ENCODE measurements around the gene C1QL4. TPM values are rescaled to one million over a fixed set of nuclear protein-coding genes. Genes with fewer than 3 reads are reported as not detected.
A peak's percentile ranks its signal among the peaks of the same experiment; 100 is the strongest.

C1QL4 gene
- total and polyA plus RNA-seq, 2 donors (not counting 1 experiment from before 2014, with no cell fraction given), result 0.17 TPM; not detected in 1

DNA sequence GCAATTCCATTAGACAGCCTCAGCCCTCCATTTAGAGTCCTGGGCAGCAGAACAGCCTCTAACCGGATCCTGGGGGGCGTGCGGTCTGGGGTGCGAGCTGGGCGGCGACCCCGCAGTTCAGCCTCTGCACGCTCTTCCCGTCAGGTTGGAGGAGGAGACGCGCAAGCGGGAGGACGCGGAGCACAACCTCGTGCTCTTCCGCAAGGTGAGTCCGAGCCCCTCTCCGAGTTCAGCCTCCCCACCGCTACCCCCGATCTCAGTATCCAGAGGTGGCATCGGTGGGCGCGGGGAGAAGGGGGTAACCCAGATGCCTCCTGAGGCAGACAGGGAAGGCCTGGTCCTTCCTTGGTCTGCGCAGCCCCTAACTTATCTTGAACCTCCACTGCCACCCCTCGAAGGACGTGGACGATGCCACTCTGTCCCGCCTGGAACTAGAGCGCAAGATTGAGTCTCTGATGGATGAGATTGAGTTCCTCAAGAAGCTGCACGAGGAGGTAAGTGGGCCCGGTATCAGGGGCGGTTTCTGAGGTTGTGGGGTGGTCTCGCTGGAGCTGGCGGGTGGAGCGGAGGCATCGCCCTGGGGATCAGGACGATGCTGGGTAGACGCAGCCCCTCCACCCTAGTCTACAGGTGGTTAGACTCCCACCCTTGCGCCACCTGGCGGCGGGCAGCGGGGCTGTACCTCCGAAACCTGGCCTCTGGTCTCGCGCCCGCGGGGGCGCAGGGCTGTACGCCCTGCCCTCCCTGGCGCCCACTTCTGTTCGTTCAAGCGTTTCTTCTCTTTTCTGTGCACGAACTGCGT is 40.8 kb downstream of the C1QL4 start:
- Histone ChIP-seq H3K79me2 (ENCODE audit: control insufficient read depth, insufficient read depth, low read length) (no peaks in the 10 kb centered on the region), H3K9ac (ENCODE audit: insufficient read depth, low read length) (no peak overlapping the region), H3K9me3 (ENCODE audit: control insufficient read depth, insufficient read depth, low read depth, low read length) (no peaks in the 10 kb centered on the region), H4K20me1 (ENCODE audit: control insufficient read depth, extremely low read depth, insufficient read depth, low read length) (no peaks in the 10 kb centered on the region), H3K4me2 (ENCODE audit: extremely low read depth, insufficient read depth, low read length) (no peak overlapping the region), H3K4me3 (replicated peaks in 1 of 4; ENCODE audit: control extremely low read depth in 1 of 4, insufficient read depth in 1 of 4, low read depth in 3 of 4, low read length in 4 of 4) (no peak overlapping the region), H3K4me1 (ENCODE audit: control insufficient read depth, extremely low read depth, insufficient read depth, low read length) (no peaks in the 10 kb centered on the region), H3K27ac (ENCODE audit: insufficient read depth, low read length) (no peak overlapping the region), H3K27me3 (ENCODE audit: control insufficient read depth, insufficient read depth, low read length) (peaks cover 27% of the 10 kb centered on the region), H3K36me3 (ENCODE audit: control insufficient read depth, insufficient read depth, low read length) (no peaks in the 10 kb centered on the region), H2AFZ (ENCODE audit: low read length) (no peak overlapping the region)
- no peak for TF ChIP-seq EZH2 (IDR thresholded peaks at IDR 0.05; ENCODE audit: low read length, missing control alignments)
- TF ChIP-seq, protein P1, sequence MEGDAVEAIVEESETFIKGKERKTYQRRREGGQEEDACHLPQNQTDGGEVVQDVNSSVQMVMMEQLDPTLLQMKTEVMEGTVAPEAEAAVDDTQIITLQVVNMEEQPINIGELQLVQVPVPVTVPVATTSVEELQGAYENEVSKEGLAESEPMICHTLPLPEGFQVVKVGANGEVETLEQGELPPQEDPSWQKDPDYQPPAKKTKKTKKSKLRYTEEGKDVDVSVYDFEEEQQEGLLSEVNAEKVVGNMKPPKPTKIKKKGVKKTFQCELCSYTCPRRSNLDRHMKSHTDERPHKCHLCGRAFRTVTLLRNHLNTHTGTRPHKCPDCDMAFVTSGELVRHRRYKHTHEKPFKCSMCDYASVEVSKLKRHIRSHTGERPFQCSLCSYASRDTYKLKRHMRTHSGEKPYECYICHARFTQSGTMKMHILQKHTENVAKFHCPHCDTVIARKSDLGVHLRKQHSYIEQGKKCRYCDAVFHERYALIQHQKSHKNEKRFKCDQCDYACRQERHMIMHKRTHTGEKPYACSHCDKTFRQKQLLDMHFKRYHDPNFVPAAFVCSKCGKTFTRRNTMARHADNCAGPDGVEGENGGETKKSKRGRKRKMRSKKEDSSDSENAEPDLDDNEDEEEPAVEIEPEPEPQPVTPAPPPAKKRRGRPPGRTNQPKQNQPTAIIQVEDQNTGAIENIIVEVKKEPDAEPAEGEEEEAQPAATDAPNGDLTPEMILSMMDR (conservative IDR thresholded peaks at IDR 0.05 in 1 of 2, IDR thresholded peaks at IDR 0.05 in 1 of 2; ENCODE audit: low read depth in 1 of 2, low read length in 2 of 2), result peak; percentile 42 to 62
- DNase-seq (ENCODE audit: low read depth in 2 of 2), result no peak

DNA sequence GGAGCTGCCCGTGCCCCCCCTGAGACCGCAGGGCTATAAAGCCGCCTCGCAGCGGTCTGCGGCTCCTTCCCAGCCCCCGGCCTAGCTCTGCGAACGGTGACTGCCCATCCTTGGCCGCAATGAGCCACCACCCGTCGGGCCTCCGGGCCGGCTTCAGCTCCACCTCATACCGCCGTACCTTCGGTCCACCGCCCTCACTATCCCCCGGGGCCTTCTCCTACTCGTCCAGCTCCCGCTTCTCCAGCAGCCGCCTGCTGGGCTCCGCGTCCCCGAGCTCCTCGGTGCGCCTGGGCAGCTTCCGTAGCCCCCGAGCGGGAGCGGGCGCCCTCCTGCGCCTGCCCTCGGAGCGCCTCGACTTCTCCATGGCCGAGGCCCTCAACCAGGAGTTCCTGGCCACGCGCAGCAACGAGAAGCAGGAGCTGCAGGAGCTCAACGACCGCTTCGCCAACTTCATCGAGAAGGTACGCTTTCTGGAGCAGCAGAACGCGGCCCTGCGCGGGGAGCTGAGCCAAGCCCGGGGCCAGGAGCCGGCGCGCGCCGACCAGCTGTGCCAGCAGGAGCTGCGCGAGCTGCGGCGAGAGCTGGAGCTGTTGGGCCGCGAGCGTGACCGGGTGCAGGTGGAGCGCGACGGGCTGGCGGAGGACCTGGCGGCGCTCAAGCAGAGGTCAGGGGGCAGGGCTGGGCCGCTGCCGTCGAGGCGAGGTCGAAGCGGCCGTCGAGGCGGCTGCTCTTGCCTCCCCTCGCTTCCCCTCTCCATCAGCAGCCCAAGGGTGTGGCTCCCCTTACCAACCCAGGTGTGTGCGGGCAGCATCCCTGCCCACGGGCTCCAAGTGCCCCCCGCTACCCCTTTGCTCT is 41.7 kb downstream of the C1QL4 start, which contains the start of gene PRPH:
Gene PRPH (plus strand): TSS at position 66 of the 855 bp plus-strand sequence. CDS start 54 bp downstream, at position 120.
- peaks cover 27% of the 10 kb centered on the region for H3K27me3 ChIP-seq (ENCODE audit: control insufficient read depth, insufficient read depth, low read length)
- H4K20me1 ChIP-seq (ENCODE audit: control insufficient read depth, extremely low read depth, insufficient read depth, low read length), result no peaks in the 10 kb centered on the region
- H3K9me3 ChIP-seq (ENCODE audit: control insufficient read depth, insufficient read depth, low read depth, low read length), result no peaks in the 10 kb centered on the region
- H2AFZ ChIP-seq (ENCODE audit: low read length), result no peak within 1 kb of the TSS
- TF ChIP-seq, protein P1 (conservative IDR thresholded peaks at IDR 0.05 in 1 of 2, IDR thresholded peaks at IDR 0.05 in 1 of 2; ENCODE audit: low read depth in 1 of 2, low read length in 2 of 2), result no peak
- no peak for TF ChIP-seq EZH2 (IDR thresholded peaks at IDR 0.05; ENCODE audit: low read length, missing control alignments)
- DNase-seq (ENCODE audit: low read depth in 2 of 2), result no peak
- no peak within 1 kb of the TSS for H3K9ac ChIP-seq (ENCODE audit: insufficient read depth, low read length)
- no peaks in the 10 kb centered on the region for H3K4me1 ChIP-seq (ENCODE audit: control insufficient read depth, extremely low read depth, insufficient read depth, low read length)
- no peak within 1 kb of the TSS for H3K4me3 ChIP-seq (replicated peaks in 1 of 4; ENCODE audit: control extremely low read depth in 1 of 4, insufficient read depth in 1 of 4, low read depth in 3 of 4, low read length in 4 of 4)
- no peak within 1 kb of the TSS for H3K27ac ChIP-seq (ENCODE audit: insufficient read depth, low read length)
- no peaks in the 10 kb centered on the region for H3K36me3 ChIP-seq (ENCODE audit: control insufficient read depth, insufficient read depth, low read length)
- no peak within 1 kb of the TSS for H3K4me2 ChIP-seq (ENCODE audit: extremely low read depth, insufficient read depth, low read length)
- H3K79me2 ChIP-seq (ENCODE audit: control insufficient read depth, insufficient read depth, low read length), result no peaks in the 10 kb centered on the region

DNA sequence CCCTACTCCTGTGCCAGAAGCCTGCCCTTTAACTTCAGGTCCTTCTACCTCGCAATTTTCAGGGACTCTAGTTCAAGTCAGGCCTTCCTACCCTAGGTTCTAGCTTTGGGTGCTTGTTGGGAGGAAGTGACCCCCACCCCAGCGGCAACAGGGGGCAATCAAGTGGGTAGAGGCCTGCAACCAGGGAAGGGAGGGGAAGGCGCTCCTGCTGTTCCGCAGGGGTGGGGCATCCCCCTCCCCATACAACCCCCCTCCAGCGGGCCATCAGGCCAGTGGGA is 42.2 kb downstream of the C1QL4 start:
- no peak overlapping the region for H3K4me2 ChIP-seq (ENCODE audit: extremely low read depth, insufficient read depth, low read length)
- no peak overlapping the region for H2AFZ ChIP-seq (ENCODE audit: low read length)
- H3K4me3 ChIP-seq (replicated peaks in 1 of 4; ENCODE audit: control extremely low read depth in 1 of 4, insufficient read depth in 1 of 4, low read depth in 3 of 4, low read length in 4 of 4), result no peak overlapping the region
- no peaks in the 10 kb centered on the region for H3K9me3 ChIP-seq (ENCODE audit: control insufficient read depth, insufficient read depth, low read depth, low read length)
- no peaks in the 10 kb centered on the region for H4K20me1 ChIP-seq (ENCODE audit: control insufficient read depth, extremely low read depth, insufficient read depth, low read length)
- no peaks in the 10 kb centered on the region for H3K4me1 ChIP-seq (ENCODE audit: control insufficient read depth, extremely low read depth, insufficient read depth, low read length)
- H3K79me2 ChIP-seq (ENCODE audit: control insufficient read depth, insufficient read depth, low read length), result no peaks in the 10 kb centered on the region
- no peaks in the 10 kb centered on the region for H3K36me3 ChIP-seq (ENCODE audit: control insufficient read depth, insufficient read depth, low read length)
- no peak overlapping the region for H3K9ac ChIP-seq (ENCODE audit: insufficient read depth, low read length)
- DNase-seq (ENCODE audit: low read depth in 2 of 2), result no peak
- TF ChIP-seq, protein P1 (conservative IDR thresholded peaks at IDR 0.05 in 1 of 2, IDR thresholded peaks at IDR 0.05 in 1 of 2; ENCODE audit: low read depth in 1 of 2, low read length in 2 of 2), result no peak
- no peak for TF ChIP-seq EZH2 (IDR thresholded peaks at IDR 0.05; ENCODE audit: low read length, missing control alignments)
- H3K27ac ChIP-seq (ENCODE audit: insufficient read depth, low read length), result no peak overlapping the region
- peaks cover 27% of the 10 kb centered on the region for H3K27me3 ChIP-seq (ENCODE audit: control insufficient read depth, insufficient read depth, low read length)

Measured in fibroblast of lung (primary cell).